ENCODE measurements around the gene BMP8B. TPM values are rescaled to one million over a fixed set of nuclear protein-coding genes. Genes with fewer than 3 reads are reported as not detected.
"Not testable (repeated sequence)": the region's sequence is repeated elsewhere in the genome, so short reads cannot be mapped to it uniquely, and the experiment has no call there.

Gene BMP8B
- total and polyA plus RNA-seq, 2 donors, result 0.14 to 0.16 TPM

- not testable (repeated sequence) for H3K9me3 ChIP-seq (ENCODE audit: control insufficient read depth in 2 of 2, insufficient read depth in 1 of 2, low read length in 1 of 2); H3K36me3 ChIP-seq (ENCODE audit: control insufficient read depth in 2 of 2, insufficient read depth in 2 of 2, low read length in 1 of 2)
- Histone ChIP-seq H3K27ac (ENCODE audit: low read depth in 1 of 2, low read length in 1 of 2) (peak overlapping the region in 1 of 2 donors; percentile 36), H3K27me3 (ENCODE audit: control insufficient read depth in 2 of 2, insufficient read depth in 1 of 2, low read length in 1 of 2) (peaks cover 0 to 11% of the 10 kb centered on the region in 2 donors), H3K4me3 (ENCODE audit: low read length in 2 of 2) (peak overlapping the region; percentile 17 to 38), H3K4me1 (ENCODE audit: control insufficient read depth in 2 of 2, insufficient read depth in 2 of 2, low read length in 2 of 2) (peaks cover 2 to 11% of the 10 kb centered on the region in 2 donors)
- 41% methylated on average over 18 of the region's 24 CpGs for WGBS
- peak in 8 of 9 donors; percentile 14 to 75 (median 38) for DNase-seq (ENCODE audit: low read depth in 6 of 9, low spot score in 9 of 9)
These were observed 28.6 kb upstream of the BMP8B start for GRCh38 chr1:39817091-39817932.

DNA sequence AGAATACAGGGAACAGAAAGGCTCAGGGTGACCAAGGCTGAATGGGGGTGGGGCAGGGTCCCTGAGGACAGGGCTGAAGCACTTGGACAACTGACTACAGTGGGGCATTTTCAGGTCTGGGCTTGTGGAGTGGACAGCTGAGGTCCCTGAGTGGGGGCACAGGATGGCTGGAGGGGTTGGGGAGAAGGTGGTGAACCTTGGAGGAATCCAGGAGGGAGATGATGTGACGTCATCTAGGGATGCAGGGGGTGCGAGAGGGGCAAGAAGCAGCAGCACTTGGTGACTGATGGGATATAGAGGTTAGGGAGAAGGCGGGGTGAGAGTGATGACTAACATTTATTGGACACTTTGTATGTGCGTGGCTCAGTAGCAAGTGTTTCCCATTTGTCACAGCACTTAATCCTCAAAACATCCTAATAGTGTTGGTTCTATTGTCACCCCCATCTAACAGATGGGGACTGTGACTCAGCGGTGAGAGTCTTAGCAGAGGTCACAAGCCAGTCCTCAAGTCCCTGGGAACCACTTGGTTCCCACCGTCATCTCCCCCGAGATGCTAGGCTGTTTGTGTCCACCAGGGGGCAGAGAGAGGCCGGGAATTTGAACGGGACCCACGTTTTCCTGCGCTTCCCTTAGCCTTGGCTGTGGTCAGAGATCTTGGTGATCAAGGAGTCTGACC lies 27.9 kb upstream of the BMP8B start:
- Histone ChIP-seq H3K9me3 (ENCODE audit: control insufficient read depth in 2 of 2, insufficient read depth in 1 of 2, low read length in 1 of 2) (peaks cover 0 to 3% of the 10 kb centered on the region in 2 donors), H3K27me3 (ENCODE audit: control insufficient read depth in 2 of 2, insufficient read depth in 1 of 2, low read length in 1 of 2) (peaks cover 0 to 11% of the 10 kb centered on the region in 2 donors), H3K4me1 (ENCODE audit: control insufficient read depth in 2 of 2, insufficient read depth in 2 of 2, low read length in 2 of 2) (peaks cover 2 to 11% of the 10 kb centered on the region in 2 donors), H3K36me3 (ENCODE audit: control insufficient read depth in 2 of 2, insufficient read depth in 2 of 2, low read length in 1 of 2) (no peaks in the 10 kb centered on the region), H3K4me3 (ENCODE audit: low read length in 2 of 2) (no peak overlapping the region), H3K27ac (ENCODE audit: low read depth in 1 of 2, low read length in 1 of 2) (no peak overlapping the region)
- peak in 8 of 9 donors; percentile 29 to 73 (median 54) for DNase-seq (ENCODE audit: low read depth in 6 of 9, low spot score in 9 of 9)
- WGBS, result 24% methylated on average over 11 of the region's 11 CpGs

- H3K4me3 ChIP-seq (ENCODE audit: low read length in 2 of 2), result no peak overlapping the region
- 94% methylated on average over 3 of the region's 3 CpGs for WGBS
- no peaks in the 10 kb centered on the region for H3K36me3 ChIP-seq (ENCODE audit: control insufficient read depth in 2 of 2, insufficient read depth in 2 of 2, low read length in 1 of 2)
- no peak for DNase-seq (ENCODE audit: low read depth in 6 of 9, low spot score in 9 of 9)
- peaks cover 2 to 8% of the 10 kb centered on the region in 2 donors for H3K4me1 ChIP-seq (ENCODE audit: control insufficient read depth in 2 of 2, insufficient read depth in 2 of 2, low read length in 2 of 2)
- H3K27ac ChIP-seq (ENCODE audit: low read depth in 1 of 2, low read length in 1 of 2), result no peak overlapping the region
- H3K9me3 ChIP-seq (ENCODE audit: control insufficient read depth in 2 of 2, insufficient read depth in 1 of 2, low read length in 1 of 2), result no peaks in the 10 kb centered on the region
- H3K27me3 ChIP-seq (ENCODE audit: control insufficient read depth in 2 of 2, insufficient read depth in 1 of 2, low read length in 1 of 2), result peaks cover 0 to 11% of the 10 kb centered on the region in 2 donors
These were observed 24.2 kb upstream of the BMP8B start for GRCh38 chr1:39812913-39813312.

DNA sequence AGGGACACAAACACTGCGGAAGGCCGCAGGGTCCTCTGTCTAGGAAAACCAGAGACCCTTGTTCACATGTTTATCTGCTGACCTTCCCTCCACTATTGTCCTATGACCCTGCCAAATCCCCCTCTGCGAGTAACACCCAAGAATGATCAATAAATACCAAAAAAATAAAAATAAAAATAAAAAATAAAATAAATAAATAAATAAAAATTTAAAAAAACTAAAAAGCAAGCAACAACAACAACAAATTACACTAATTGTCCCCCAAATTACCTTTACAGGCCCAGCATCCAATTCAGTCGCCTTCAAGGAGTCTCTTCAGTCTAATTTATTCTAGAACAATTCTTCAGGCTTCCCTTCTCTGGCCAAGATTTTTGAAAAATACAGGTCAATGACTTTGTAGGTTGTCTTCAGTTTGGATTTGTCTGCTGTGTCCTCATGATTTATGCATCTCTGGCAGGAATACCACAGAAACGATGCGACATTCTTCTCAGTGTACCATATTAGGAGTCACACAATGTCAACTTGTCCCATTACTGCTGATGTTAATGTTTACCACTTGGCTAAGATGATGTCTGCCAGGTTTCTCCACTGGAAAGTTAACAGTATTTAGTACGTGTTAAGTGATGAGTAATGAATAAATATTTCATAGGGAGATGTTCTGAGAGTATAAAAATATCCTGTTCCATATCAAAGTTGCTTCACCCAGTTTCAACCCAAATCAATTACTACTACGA lies 20.3 kb upstream of the BMP8B start:
- no peak for DNase-seq (ENCODE audit: low read depth in 6 of 9, low spot score in 9 of 9)
- no peaks in the 10 kb centered on the region for H3K4me1 ChIP-seq (ENCODE audit: control insufficient read depth in 2 of 2, insufficient read depth in 2 of 2, low read length in 2 of 2)
- no peaks in the 10 kb centered on the region for H3K36me3 ChIP-seq (ENCODE audit: control insufficient read depth in 2 of 2, insufficient read depth in 2 of 2, low read length in 1 of 2)
- no peaks in the 10 kb centered on the region for H3K9me3 ChIP-seq (ENCODE audit: control insufficient read depth in 2 of 2, insufficient read depth in 1 of 2, low read length in 1 of 2)
- WGBS, result 94% methylated on average over 6 of the region's 8 CpGs
- no peak overlapping the region for H3K27ac ChIP-seq (ENCODE audit: low read depth in 1 of 2, low read length in 1 of 2)
- H3K27me3 ChIP-seq (ENCODE audit: control insufficient read depth in 2 of 2, insufficient read depth in 1 of 2, low read length in 1 of 2), result no peaks in the 10 kb centered on the region
- no peak overlapping the region for H3K4me3 ChIP-seq (ENCODE audit: low read length in 2 of 2)

- 98% methylated on average over 2 of the region's 2 CpGs for WGBS
- no peak overlapping the region for H3K4me3 ChIP-seq (ENCODE audit: low read length in 2 of 2)
- no peaks in the 10 kb centered on the region for H3K36me3 ChIP-seq (ENCODE audit: control insufficient read depth in 2 of 2, insufficient read depth in 2 of 2, low read length in 1 of 2)
- no peak for DNase-seq (ENCODE audit: low read depth in 6 of 9, low spot score in 9 of 9)
- H3K27ac ChIP-seq (ENCODE audit: low read depth in 1 of 2, low read length in 1 of 2), result no peak overlapping the region
- H3K9me3 ChIP-seq (ENCODE audit: control insufficient read depth in 2 of 2, insufficient read depth in 1 of 2, low read length in 1 of 2), result no peaks in the 10 kb centered on the region
- H3K4me1 ChIP-seq (ENCODE audit: control insufficient read depth in 2 of 2, insufficient read depth in 2 of 2, low read length in 2 of 2), result no peaks in the 10 kb centered on the region
- no peaks in the 10 kb centered on the region for H3K27me3 ChIP-seq (ENCODE audit: control insufficient read depth in 2 of 2, insufficient read depth in 1 of 2, low read length in 1 of 2)
These were observed 16.7 kb upstream of the BMP8B start for GRCh38 chr1:39805385-39805784.

DNA sequence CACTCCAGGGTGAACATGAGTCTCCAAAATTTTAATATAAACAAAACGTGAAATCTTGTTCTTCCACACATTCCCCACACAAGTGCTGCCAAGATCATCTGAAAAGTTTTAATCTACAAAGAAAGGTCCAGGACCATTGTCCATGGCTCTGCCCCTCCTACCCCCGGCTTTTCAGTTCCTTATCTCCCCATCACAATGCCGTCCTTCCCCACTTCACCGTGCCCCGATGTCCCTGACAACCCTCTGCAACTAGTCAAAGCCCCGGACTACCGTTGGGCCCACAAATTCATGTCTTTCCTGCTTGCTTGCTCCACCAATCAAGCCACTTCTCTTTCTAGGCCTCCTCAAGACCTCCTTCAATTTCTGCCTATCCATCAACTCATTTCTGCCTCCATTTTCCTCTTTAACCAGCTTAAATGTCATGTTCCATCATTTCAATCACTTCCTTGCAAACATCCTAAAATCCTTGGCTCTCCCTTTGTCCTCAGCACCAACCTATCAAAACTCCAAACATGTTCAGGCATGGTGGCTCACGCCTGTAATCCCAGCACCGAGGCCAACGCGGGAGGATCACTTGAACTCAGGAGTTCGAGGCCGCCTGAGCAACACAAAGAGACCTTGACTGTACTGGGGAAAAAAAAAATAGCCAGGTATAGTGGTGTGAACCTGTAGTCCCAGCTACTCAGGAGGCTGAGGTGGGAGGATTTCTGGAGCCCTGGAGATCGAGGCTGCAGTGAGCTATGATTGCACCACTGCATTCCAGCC lies 14.0 kb upstream of the BMP8B start:
- H3K9me3 ChIP-seq (ENCODE audit: control insufficient read depth in 2 of 2, insufficient read depth in 1 of 2, low read length in 1 of 2), result peaks cover 0 to 6% of the 10 kb centered on the region in 2 donors
- no peaks in the 10 kb centered on the region for H3K27me3 ChIP-seq (ENCODE audit: control insufficient read depth in 2 of 2, insufficient read depth in 1 of 2, low read length in 1 of 2)
- H3K27ac ChIP-seq (ENCODE audit: low read depth in 1 of 2, low read length in 1 of 2), result no peak overlapping the region
- no peaks in the 10 kb centered on the region for H3K36me3 ChIP-seq (ENCODE audit: control insufficient read depth in 2 of 2, insufficient read depth in 2 of 2, low read length in 1 of 2)
- no peak overlapping the region for H3K4me3 ChIP-seq (ENCODE audit: low read length in 2 of 2)
- WGBS, result 93% methylated on average over 14 of the region's 14 CpGs
- DNase-seq (ENCODE audit: low read depth in 6 of 9, low spot score in 9 of 9), result no peak
- H3K4me1 ChIP-seq (ENCODE audit: control insufficient read depth in 2 of 2, insufficient read depth in 2 of 2, low read length in 2 of 2), result peaks cover 0 to 6% of the 10 kb centered on the region in 2 donors

GRCh38 chr1:39800471-39800835 lies 11.8 kb upstream of the BMP8B start:
- H3K9me3 ChIP-seq (ENCODE audit: control insufficient read depth in 2 of 2, insufficient read depth in 1 of 2, low read length in 1 of 2), result peaks cover 0 to 6% of the 10 kb centered on the region in 2 donors
- H3K4me1 ChIP-seq (ENCODE audit: control insufficient read depth in 2 of 2, insufficient read depth in 2 of 2, low read length in 2 of 2), result peaks cover 0 to 6% of the 10 kb centered on the region in 2 donors
- DNase-seq (ENCODE audit: low read depth in 6 of 9, low spot score in 9 of 9), result no peak
- WGBS, result 78% methylated on average over 3 of the region's 3 CpGs
- no peaks in the 10 kb centered on the region for H3K36me3 ChIP-seq (ENCODE audit: control insufficient read depth in 2 of 2, insufficient read depth in 2 of 2, low read length in 1 of 2)
- no peak overlapping the region for H3K4me3 ChIP-seq (ENCODE audit: low read length in 2 of 2)
- H3K27ac ChIP-seq (ENCODE audit: low read depth in 1 of 2, low read length in 1 of 2), result no peak overlapping the region
- no peaks in the 10 kb centered on the region for H3K27me3 ChIP-seq (ENCODE audit: control insufficient read depth in 2 of 2, insufficient read depth in 1 of 2, low read length in 1 of 2)

GRCh38 chr1:39799770-39800470 lies 11.3 kb upstream of the BMP8B start:
- Histone ChIP-seq H3K9me3 (ENCODE audit: control insufficient read depth in 2 of 2, insufficient read depth in 1 of 2, low read length in 1 of 2) (peaks cover 0 to 6% of the 10 kb centered on the region in 2 donors), H3K4me3 (ENCODE audit: low read length in 2 of 2) (peak overlapping the region in 1 of 2 donors; percentile 30), H3K27me3 (ENCODE audit: control insufficient read depth in 2 of 2, insufficient read depth in 1 of 2, low read length in 1 of 2) (no peaks in the 10 kb centered on the region), H3K27ac (ENCODE audit: low read depth in 1 of 2, low read length in 1 of 2) (no peak overlapping the region), H3K36me3 (ENCODE audit: control insufficient read depth in 2 of 2, insufficient read depth in 2 of 2, low read length in 1 of 2) (no peaks in the 10 kb centered on the region), H3K4me1 (ENCODE audit: control insufficient read depth in 2 of 2, insufficient read depth in 2 of 2, low read length in 2 of 2) (peaks cover 0 to 6% of the 10 kb centered on the region in 2 donors)
- DNase-seq (ENCODE audit: low read depth in 6 of 9, low spot score in 9 of 9), result peak in 5 of 9 donors; percentile 27 to 45 (median 38)
- WGBS, result 9% methylated on average over 8 of the region's 8 CpGs
